ENCODE results near the gene CRYGD. TPM values are rescaled to one million over a fixed set of nuclear protein-coding genes. Genes with fewer than 3 reads are reported as not detected.
A peak's percentile ranks its signal among the peaks of the same experiment; 100 is the strongest.

The CRYGD gene
- total and polyA plus RNA-seq, 2 of the 13 experiments (the other 11 are each of a cell fraction or from before 2014, with no cell fraction given), result not detected

GRCh38 chr2:208135794-208136715 lies 11.7 kb upstream of the CRYGD start (continued):
- TF ChIP-seq EEA1 (CRISPR knock-in tag; IDR thresholded peaks at IDR 0.05; ENCODE audit: borderline replicate concordance) (no peak), ATAD3A (CRISPR knock-in tag; IDR thresholded peaks at IDR 0.05) (no peak), ZNF749 (CRISPR knock-in tag; IDR thresholded peaks at IDR 0.05; ENCODE audit: borderline replicate concordance) (no peak), RCOR2 (CRISPR knock-in tag; IDR thresholded peaks at IDR 0.05) (0 out of 2 replicates have a peak, but pooled peaks have one; percentile 35), TFDP1 (CRISPR knock-in tag; IDR thresholded peaks at IDR 0.05; ENCODE audit: borderline replicate concordance) (peak; percentile 39; the same call in 1 of the 2 replicates), ZBTB4 (CRISPR knock-in tag; IDR thresholded peaks at IDR 0.05; ENCODE audit: borderline replicate concordance) (no peak), NFE2L2 (IDR thresholded peaks at IDR 0.05; ENCODE audit: low read length) (no peak), ARID2 (CRISPR knock-in tag; IDR thresholded peaks at IDR 0.05; ENCODE audit: borderline replicate concordance) (0 out of 2 replicates have a peak, but pooled peaks have one; percentile 66), WIZ (CRISPR knock-in tag; IDR thresholded peaks at IDR 0.05) (peak; percentile 78; the same call in 1 of the 2 replicates), PITX1 (CRISPR knock-in tag; IDR thresholded peaks at IDR 0.05) (peak; percentile 77), SKI (IDR thresholded peaks at IDR 0.05; ENCODE audit: partially characterized antibody) (peak; percentile 35), ZBTB25 (CRISPR knock-in tag; IDR thresholded peaks at IDR 0.05) (0 out of 2 replicates have a peak, but pooled peaks have one; percentile 60), ZFX (CRISPR knock-in tag; IDR thresholded peaks at IDR 0.05; ENCODE audit: low read depth) (peak; percentile 54), ZNF788 (CRISPR knock-in tag; IDR thresholded peaks at IDR 0.05; ENCODE audit: borderline replicate concordance) (peak; percentile 62; the same call in 1 of the 2 replicates), RAD21 (CRISPR knock-in tag; IDR thresholded peaks at IDR 0.05) (0 out of 2 replicates have a peak, but pooled peaks have one; percentile 13), TBP (CRISPR knock-in tag; IDR thresholded peaks at IDR 0.05) (no peak), ZNF580 (CRISPR knock-in tag; IDR thresholded peaks at IDR 0.05; ENCODE audit: borderline replicate concordance, low read depth) (no peak; the same call in 1 of the 2 replicates), NFATC3 (CRISPR knock-in tag; IDR thresholded peaks at IDR 0.05) (no peak), ZNF503 (CRISPR knock-in tag; IDR thresholded peaks at IDR 0.05) (no peak), MEIS1 (CRISPR knock-in tag; IDR thresholded peaks at IDR 0.05; ENCODE audit: borderline replicate concordance) (no peak), SOX5 (CRISPR knock-in tag; IDR thresholded peaks at IDR 0.05; ENCODE audit: borderline replicate concordance) (peak; percentile 46; the same call in 1 of the 2 replicates)

All from HepG2 (cell line).